T47D (cell line): ENCODE data around the gene PHKB.

ENCODE experiments used
- DNase-seq, 2 experiments: peaks; one replicate each; pipeline versions ENCODE4 v3.0.0 to v3.0.0-alpha.2; 2011 to 2012; ENCODE audit warnings: low read depth in 1 of 2, low spot score in 1 of 2
- JUND ChIP-seq: IDR thresholded peaks from 2 replicates; pipeline ENCODE4 v1.6.1; 2012; ENCODE audit warnings: low read depth
- in situ Hi-C: cut with HindIII; loops from 2 replicates; pipeline ENCODE4 v1.10.0; 2016; ENCODE audit warnings: low sequenced_read_pairs, low pct_unique_long_range_greater_than_20kb

The PHKB gene

GRCh38 chr16:47711809-47712208 is 250.7 kb downstream of the PHKB start:
- no peak for DNase-seq
- TF ChIP-seq JUND: no peak
- in situ Hi-C loops: no loop called here

- DNase-seq: no peak
- in situ Hi-C loops: no loop called here
- TF ChIP-seq JUND: no peak
Measured at GRCh38 chr16:47712276-47713224, 251.4 kb downstream of the PHKB start.

GRCh38 chr16:47713225-47713595 is 252.1 kb downstream of the PHKB start:
- in situ Hi-C loops: no loop called here
- no peak for DNase-seq
- no peak for TF ChIP-seq JUND

- in situ Hi-C loops: no loop called here
- DNase-seq: no peak
- TF ChIP-seq JUND: no peak
Measured at GRCh38 chr16:47715442-47716083, 254.4 kb downstream of the PHKB start.

- in situ Hi-C loops: no loop called here
- DNase-seq: no peak
- TF ChIP-seq JUND: no peak
Measured at GRCh38 chr16:47716571-47716970, 255.4 kb downstream of the PHKB start.

- DNase-seq: no peak
- no peak for TF ChIP-seq JUND
- in situ Hi-C loops: no loop called here
Measured at GRCh38 chr16:47719713-47720112, 258.6 kb downstream of the PHKB start.

GRCh38 chr16:47721006-47721637 is 260.0 kb downstream of the PHKB start:
- no peak for TF ChIP-seq JUND
- in situ Hi-C loops: no loop called here
- DNase-seq: no peak

- no peak for TF ChIP-seq JUND
- DNase-seq: no peak
- in situ Hi-C loops: no loop called here
Measured at GRCh38 chr16:47722046-47722445, 260.9 kb downstream of the PHKB start.

GRCh38 chr16:47724115-47724785 is 263.1 kb downstream of the PHKB start:
- TF ChIP-seq JUND: no peak
- in situ Hi-C loops: no loop called here
- DNase-seq: no peak

GRCh38 chr16:47725188-47725695 is 264.1 kb downstream of the PHKB start:
- in situ Hi-C loops: no loop called here

GRCh38 chr16:47726031-47726675 is 265.0 kb downstream of the PHKB start:
- no peak for TF ChIP-seq JUND
- no peak for DNase-seq
- in situ Hi-C loops: no loop called here

More at GRCh38 chr16:47725188-47725695, 264.1 kb downstream of the PHKB start:
- DNase-seq: no peak
- no peak for TF ChIP-seq JUND

GRCh38 chr16:47727131-47727530 is 266.0 kb downstream of the PHKB start:
- in situ Hi-C loops: no loop called here
- no peak for TF ChIP-seq JUND
- no peak for DNase-seq
